Raji (cell line): ENCODE results near the gene NREP.

ENCODE experiments used
- POLR2A ChIP-seq: IDR thresholded peaks from 2 replicates; pipeline ENCODE4 v1.6.1; 2011; ENCODE audit warnings: low read depth, low read length, control low read depth; ENCODE audit not compliant: insufficient read depth

NREP gene

GRCh38 chr5:111697881-111698757 lies 58.9 kb downstream of the NREP start:
- no peak for TF ChIP-seq POLR2A

- TF ChIP-seq POLR2A, result no peak
These were observed 59.8 kb downstream of the NREP start for GRCh38 chr5:111697215-111697614.

- TF ChIP-seq POLR2A, result no peak
These were observed 61.0 kb downstream of the NREP start for GRCh38 chr5:111695991-111696390.

- no peak for TF ChIP-seq POLR2A
These were observed 62.9 kb downstream of the NREP start for GRCh38 chr5:111694133-111694532.

- no peak for TF ChIP-seq POLR2A
These were observed 65.1 kb downstream of the NREP start for GRCh38 chr5:111691914-111692313.

- no peak for TF ChIP-seq POLR2A
These were observed 65.5 kb downstream of the NREP start for GRCh38 chr5:111691508-111691907.

GRCh38 chr5:111689357-111689935 lies 67.5 kb downstream of the NREP start:
- TF ChIP-seq POLR2A, result no peak

GRCh38 chr5:111685969-111686368 lies 71.0 kb downstream of the NREP start:
- TF ChIP-seq POLR2A, result no peak

GRCh38 chr5:111682641-111683040 lies 74.4 kb downstream of the NREP start:
- TF ChIP-seq POLR2A, result no peak

GRCh38 chr5:111682121-111682520 lies 74.9 kb downstream of the NREP start:
- no peak for TF ChIP-seq POLR2A

- TF ChIP-seq POLR2A, result no peak
These were observed 75.4 kb downstream of the NREP start for GRCh38 chr5:111681414-111682120.

- TF ChIP-seq POLR2A, result no peak
These were observed 76.1 kb downstream of the NREP start for GRCh38 chr5:111680737-111681413.

- no peak for TF ChIP-seq POLR2A
These were observed 77.4 kb downstream of the NREP start for GRCh38 chr5:111679611-111680010.
